H9 (cell line): ENCODE measurements around the gene TRIM38. TPM values are rescaled to one million over a fixed set of nuclear protein-coding genes. Genes with fewer than 3 reads are reported as not detected.

Experiments used
- DNase-seq: peaks from one replicate; pipeline ENCODE4 v3.0.0-alpha.2; 2017
- H2AFZ ChIP-seq: one replicate; pipeline ENCODE4 v1.6.1; 2013; ENCODE audit warnings: mild to moderate bottlenecking, low read length, control low read depth, moderate library complexity
- H2AK5ac ChIP-seq: 2 replicates; pipeline ENCODE4 v1.6.1; 2013; ENCODE audit warnings: low read length, control low read depth, mixed read lengths; ENCODE audit not compliant: insufficient read length
- H2BK120ac ChIP-seq: one replicate; pipeline ENCODE4 v1.6.1; 2013; ENCODE audit warnings: low read depth, mild to moderate bottlenecking, low read length, control low read depth, inconsistent platforms; ENCODE audit not compliant: poor library complexity, severe bottlenecking
- H2BK12ac ChIP-seq: 2 replicates; pipeline ENCODE4 v1.6.1; 2013; ENCODE audit warnings: low read length, control low read depth, mixed read lengths, low read depth; ENCODE audit not compliant: insufficient read length
- H2BK15ac ChIP-seq: 2 replicates; pipeline ENCODE4 v1.6.1; 2013; ENCODE audit warnings: low read depth, low read length, control low read depth
- H2BK20ac ChIP-seq: one replicate; pipeline ENCODE4 v1.6.1; 2013; ENCODE audit warnings: low read depth, mild to moderate bottlenecking, low read length, control low read depth, inconsistent platforms; ENCODE audit not compliant: poor library complexity, severe bottlenecking
- H2BK5ac ChIP-seq: 2 replicates; pipeline ENCODE4 v1.6.1; 2013; ENCODE audit warnings: low read length, control low read depth, mixed read lengths; ENCODE audit not compliant: insufficient read length
- H3K14ac ChIP-seq: 2 replicates; pipeline ENCODE4 v1.6.1; 2013; ENCODE audit warnings: low read length, control low read depth; ENCODE audit not compliant: insufficient read depth
- H3K18ac ChIP-seq: 2 replicates; pipeline ENCODE4 v1.6.1; 2013; ENCODE audit warnings: low read depth, mild to moderate bottlenecking, mixed read lengths, low read length, control low read depth; ENCODE audit not compliant: insufficient read length
- H3K23ac ChIP-seq: 2 replicates; pipeline ENCODE4 v1.6.1; 2013; ENCODE audit warnings: low read length, control low read depth, mixed read lengths, low read depth; ENCODE audit not compliant: insufficient read length
- H3K23me2 ChIP-seq: 2 replicates; pipeline ENCODE4 v1.6.1; 2013; ENCODE audit warnings: low read depth, mild to moderate bottlenecking, mixed read lengths, low read length, control low read depth; ENCODE audit not compliant: insufficient read length, poor library complexity, severe bottlenecking
- H3K27ac ChIP-seq: 2 replicates; pipeline ENCODE4 v1.5.1; 2013; ENCODE audit warnings: low read length, control low read depth, mixed read lengths, low read depth; ENCODE audit not compliant: insufficient read length
- H3K27me3 ChIP-seq: 2 replicates; pipeline ENCODE4 v1.6.1; 2013; ENCODE audit warnings: low read length, control low read depth, inconsistent platforms; ENCODE audit not compliant: insufficient read depth
- H3K4ac ChIP-seq: 2 replicates; pipeline ENCODE4 v1.6.1; 2013; ENCODE audit warnings: low read depth, mild to moderate bottlenecking, control low read depth, inconsistent platforms, low read length, moderate library complexity
- H3K4me1 ChIP-seq: 2 replicates; pipeline ENCODE4 v1.6.1; 2013; ENCODE audit warnings: low read length, control low read depth, inconsistent platforms; ENCODE audit not compliant: insufficient read depth
- H3K4me2 ChIP-seq: 2 replicates; pipeline ENCODE4 v1.6.1; 2013; ENCODE audit warnings: low read length, control low read depth, mixed read lengths; ENCODE audit not compliant: insufficient read length, insufficient read depth
- H3K56ac ChIP-seq: 2 replicates; pipeline ENCODE4 v1.6.1; 2013; ENCODE audit warnings: low read depth, mild to moderate bottlenecking, mixed read lengths, low read length, control low read depth; ENCODE audit not compliant: insufficient read length
- H3K79me1 ChIP-seq: 2 replicates; pipeline ENCODE4 v1.6.1; 2013; ENCODE audit warnings: low read depth, mild to moderate bottlenecking, moderate library complexity, low read length, control low read depth, inconsistent platforms; ENCODE audit not compliant: insufficient read depth, poor library complexity, severe bottlenecking
- H3K79me2 ChIP-seq: 2 replicates; pipeline ENCODE4 v1.6.1; 2013; ENCODE audit warnings: low read length, control low read depth, inconsistent platforms; ENCODE audit not compliant: insufficient read depth
- H3K9ac ChIP-seq: 2 replicates; pipeline ENCODE4 v1.6.1; 2013; ENCODE audit warnings: low read length, control low read depth, mixed read lengths; ENCODE audit not compliant: insufficient read length; ENCODE audit errors: extremely low read depth
- H3K9me3 ChIP-seq: one replicate; pipeline ENCODE4 v1.6.1; 2013; ENCODE audit warnings: low read depth, low read length, inconsistent platforms; ENCODE audit not compliant: control insufficient read depth
- H3T11ph ChIP-seq: one replicate; pipeline ENCODE4 v1.6.1; 2013; ENCODE audit warnings: mild to moderate bottlenecking, low read length, control low read depth, inconsistent platforms
- H4K20me1 ChIP-seq: one replicate; pipeline ENCODE4 v1.6.1; 2013; ENCODE audit not compliant: control insufficient read depth, insufficient read length, insufficient read depth
- H4K5ac ChIP-seq: 2 replicates; pipeline ENCODE4 v1.6.1; 2013; ENCODE audit warnings: low read depth, mild to moderate bottlenecking, mixed read lengths, low read length, control low read depth; ENCODE audit not compliant: insufficient read length
- H4K8ac ChIP-seq: replicated peaks from 2 replicates; pipeline ENCODE4 v1.6.1; 2013; ENCODE audit warnings: low read length, control low read depth, mixed read lengths, low read depth; ENCODE audit not compliant: insufficient read length
- H4K91ac ChIP-seq: 2 replicates; pipeline ENCODE4 v1.6.1; 2013; ENCODE audit warnings: low read depth, mild to moderate bottlenecking, moderate library complexity, mixed read lengths, low read length, control low read depth; ENCODE audit not compliant: insufficient read length
- H3K27ac Mint-ChIP-seq, 3 experiments: 2 replicates in 2 of 3; 3 replicates in 1 of 3; pipeline ENCODE4 v1.8.0; 2020 to 2021; ENCODE audit warnings: mixed read lengths in 3 of 3, mild to moderate bottlenecking in 1 of 3, moderate library complexity in 1 of 3
- H3K27me3 Mint-ChIP-seq: 2 replicates; pipeline ENCODE4 v1.8.0; 2021; ENCODE audit warnings: low read depth, mild to moderate bottlenecking, moderate library complexity, mixed read lengths
- H3K36me3 Mint-ChIP-seq, 3 experiments: 2 replicates in 2 of 3; 3 replicates in 1 of 3; pipeline ENCODE4 v1.8.0; 2020 to 2021; ENCODE audit warnings: low read depth in 3 of 3, mixed read lengths in 3 of 3; ENCODE audit not compliant: insufficient read depth in 1 of 3
- H3K4me1 Mint-ChIP-seq, 2 experiments: 2 replicates each; pipeline ENCODE4 v1.8.0; 2020; ENCODE audit warnings: mixed read lengths in 2 of 2
- H3K4me3 Mint-ChIP-seq, 2 experiments: 2 replicates in 1 of 2; 3 replicates in 1 of 2; pipeline ENCODE4 v1.8.0; 2020 to 2021; ENCODE audit warnings: mild to moderate bottlenecking in 2 of 2, mixed read lengths in 2 of 2, moderate library complexity in 1 of 2
- H3K9me3 Mint-ChIP-seq, 2 experiments: 2 replicates in 1 of 2; 3 replicates in 1 of 2; pipeline ENCODE4 v1.8.0; 2020; ENCODE audit warnings: mild to moderate bottlenecking in 2 of 2, mixed read lengths in 2 of 2, moderate library complexity in 1 of 2
- CTCF ChIP-seq: fragments of 200-600 bp; sonication (generic); conservative IDR thresholded peaks from 3 replicates; pipeline ENCODE4 v1.8.0; 2021; ENCODE audit warnings: antibody characterized with exemption, mild to moderate bottlenecking
- WGBS: extraction: QIAGEN DNeasy Blood & Tissue Kit; methylation state at CpG from one replicate; pipeline ENCODE4 v1.1.7; 2013; ENCODE audit warnings: missing lambda C conversion rate, low lambda C conversion rate, mixed read lengths; ENCODE audit not compliant: insufficient read length; ENCODE audit errors: extremely low coverage; 5-methylcytosine and 5-hydroxymethylcytosine counted together
- total RNA-seq: library from RNA; stranded (reverse); gene quantifications from 2 replicates; pipeline ENCODE4 v1.2.1, GENCODE V29; 2021

Gene TRIM38
- total RNA-seq, 1 experiment from 2014 or later: 0.61 TPM

- H3K9ac ChIP-seq: no peak overlapping the region
- no peaks in the 10 kb centered on the region for H3K23me2 ChIP-seq
- Mint-ChIP-seq H3K4me3 (no peak overlapping the region), H3K9me3 (no peaks in the 10 kb centered on the region), H3K4me1 (peaks cover 8 to 13% of the 10 kb centered on the region in 2 experiments), H3K27me3 (no peaks in the 10 kb centered on the region; the same call in 1 of the 2 replicates), H3K27ac (no peak overlapping the region), H3K36me3 (peaks cover 3 to 36% (median 32%) of the 10 kb centered on the region in 3 experiments; a peak in 6 of 7 replicates)
- H3K4me2 ChIP-seq: no peak overlapping the region
- no peak overlapping the region for H2BK120ac ChIP-seq
- no peak overlapping the region for H4K5ac ChIP-seq
- no peak overlapping the region for H2BK12ac ChIP-seq
- H3K14ac ChIP-seq: no peak overlapping the region
- no peaks in the 10 kb centered on the region for H3K4me1 ChIP-seq
- H2BK20ac ChIP-seq: no peak overlapping the region
- no peaks in the 10 kb centered on the region for H3K79me2 ChIP-seq
- no peak overlapping the region for H3K56ac ChIP-seq
- WGBS: no CpG with 5 or more reads among the region's 1 CpG
- H4K91ac ChIP-seq: no peak overlapping the region
- H3K9me3 ChIP-seq: no peaks in the 10 kb centered on the region
- DNase-seq: no peak
- no peak overlapping the region for H2BK15ac ChIP-seq
- no peaks in the 10 kb centered on the region for H3K27me3 ChIP-seq
- no peaks in the 10 kb centered on the region for H3K79me1 ChIP-seq
- no peak overlapping the region for H2AK5ac ChIP-seq
- no peak overlapping the region for H4K8ac ChIP-seq
- no peak for TF ChIP-seq CTCF
- H2BK5ac ChIP-seq: no peak overlapping the region
- no peak overlapping the region for H3K23ac ChIP-seq
- no peak overlapping the region for H3K27ac ChIP-seq
- no peak overlapping the region for H3K18ac ChIP-seq
- H4K20me1 ChIP-seq: no peaks in the 10 kb centered on the region
- H2AFZ ChIP-seq: no peak overlapping the region
- no peak overlapping the region for H3K4ac ChIP-seq
- H3T11ph ChIP-seq: no peak overlapping the region
Observed at GRCh38 chr6:25972128-25972527, 9.5 kb downstream of the TRIM38 start.
